ENCODE data around the gene CES5A.

- TF ChIP-seq REST (IDR thresholded peaks at IDR 0.05; ENCODE audit: insufficient read depth in 1 of 2, low read depth in 2 of 2, low read length in 2 of 2) = no peak
- TF ChIP-seq POLR2AphosphoS5 (IDR thresholded peaks at IDR 0.05; ENCODE audit: low read depth, low read length) = no peak
These were observed 33.5 kb upstream of the CES5A start for GRCh38 chr16:55908641-55909040.
